ENCODE measurements around the gene SLC39A13. TPM values are rescaled to one million over a fixed set of nuclear protein-coding genes. Genes with fewer than 3 reads are reported as not detected.

Gene SLC39A13
- total and polyA plus RNA-seq, 2 experiments from 2014 or later, result 175 to 189 TPM

- H3K27me3 ChIP-seq (replicated peaks; ENCODE audit: insufficient read depth), result no peaks in the 10 kb centered on the region
- no peaks in the 10 kb centered on the region for H3F3A ChIP-seq (ENCODE audit: insufficient read depth)
- no peaks in the 10 kb centered on the region for H4K20me1 ChIP-seq (ENCODE audit: insufficient read depth)
- DNase-seq, result no peak
- H3K9me2 ChIP-seq (ENCODE audit: insufficient read depth), result no peaks in the 10 kb centered on the region
- no peak overlapping the region for H2AFZ ChIP-seq
- H3K9me3 ChIP-seq (ENCODE audit: low read depth), result no peaks in the 10 kb centered on the region
- no peaks in the 10 kb centered on the region for H3K79me2 ChIP-seq (ENCODE audit: insufficient read depth)
- H3K27ac ChIP-seq, result no peak overlapping the region
- no peak overlapping the region for H3K9ac ChIP-seq
- H3K4me2 ChIP-seq (ENCODE audit: unreplicated experiment), result no peak overlapping the region
- in situ Hi-C loops (cut with MboI), result no loop called here
- no peaks in the 10 kb centered on the region for H3K36me3 ChIP-seq (ENCODE audit: low read depth)
- TF ChIP-seq EZH2 (IDR thresholded peaks at IDR 0.05; ENCODE audit: insufficient read depth, poor library complexity, severe bottlenecking) (no peak), EZH2phosphoT487 (IDR thresholded peaks at IDR 0.05; ENCODE audit: insufficient read depth, low read depth) (no peak)
- H3K4me3 ChIP-seq, result no peak overlapping the region
- 85 to 86% methylated on average over 10 to 17 of the region's 17 CpGs for WGBS, 2 experiments (ENCODE audit: low coverage in 1 of 2, low lambda C conversion rate in 2 of 2, missing lambda C conversion rate in 2 of 2)
- no peaks in the 10 kb centered on the region; the same call in 1 of the 2 replicates for H3K4me1 ChIP-seq (ENCODE audit: insufficient read depth)
Measured at GRCh38 chr11:47389577-47390421, 18.6 kb upstream of the SLC39A13 start.

DNA sequence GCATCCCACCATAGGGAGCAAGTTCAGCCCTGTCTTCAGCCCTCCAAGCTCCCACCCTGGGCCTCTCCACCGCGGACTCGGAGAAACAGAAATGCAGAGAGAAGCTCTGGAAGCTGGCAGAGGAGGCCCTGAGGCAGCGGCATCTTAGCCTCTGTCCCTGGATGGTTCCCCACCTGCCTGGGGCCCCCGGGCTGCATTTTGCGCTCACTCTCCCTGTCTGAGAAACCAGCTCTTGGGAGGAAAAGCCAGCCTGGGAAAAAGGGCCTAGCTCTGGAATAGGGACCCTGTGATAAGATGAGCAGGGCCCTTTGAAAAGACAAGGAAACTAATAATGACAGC is 18.0 kb upstream of the SLC39A13 start:
- in situ Hi-C loops (cut with MboI), result no loop called here
- Histone ChIP-seq H4K20me1 (ENCODE audit: insufficient read depth) (no peaks in the 10 kb centered on the region), H3K79me2 (ENCODE audit: insufficient read depth) (no peaks in the 10 kb centered on the region), H3K4me2 (ENCODE audit: unreplicated experiment) (no peak overlapping the region), H3K9ac (no peak overlapping the region), H3K36me3 (ENCODE audit: low read depth) (no peaks in the 10 kb centered on the region), H3F3A (ENCODE audit: insufficient read depth) (no peaks in the 10 kb centered on the region), H3K9me2 (ENCODE audit: insufficient read depth) (no peaks in the 10 kb centered on the region), H3K27ac (no peak overlapping the region), H3K4me1 (ENCODE audit: insufficient read depth) (no peaks in the 10 kb centered on the region; the same call in 1 of the 2 replicates), H3K9me3 (ENCODE audit: low read depth) (no peaks in the 10 kb centered on the region), H3K27me3 (replicated peaks; ENCODE audit: insufficient read depth) (no peaks in the 10 kb centered on the region), H2AFZ (no peak overlapping the region), H3K4me3 (no peak overlapping the region)
- DNase-seq, result no peak
- WGBS, 2 experiments (ENCODE audit: low coverage in 1 of 2, low lambda C conversion rate in 2 of 2, missing lambda C conversion rate in 2 of 2), result 90 to 94% methylated on average over 6 of the region's 6 CpGs
- TF ChIP-seq EZH2 (IDR thresholded peaks at IDR 0.05; ENCODE audit: insufficient read depth, poor library complexity, severe bottlenecking) (no peak), EZH2phosphoT487 (IDR thresholded peaks at IDR 0.05; ENCODE audit: insufficient read depth, low read depth) (no peak)

DNA sequence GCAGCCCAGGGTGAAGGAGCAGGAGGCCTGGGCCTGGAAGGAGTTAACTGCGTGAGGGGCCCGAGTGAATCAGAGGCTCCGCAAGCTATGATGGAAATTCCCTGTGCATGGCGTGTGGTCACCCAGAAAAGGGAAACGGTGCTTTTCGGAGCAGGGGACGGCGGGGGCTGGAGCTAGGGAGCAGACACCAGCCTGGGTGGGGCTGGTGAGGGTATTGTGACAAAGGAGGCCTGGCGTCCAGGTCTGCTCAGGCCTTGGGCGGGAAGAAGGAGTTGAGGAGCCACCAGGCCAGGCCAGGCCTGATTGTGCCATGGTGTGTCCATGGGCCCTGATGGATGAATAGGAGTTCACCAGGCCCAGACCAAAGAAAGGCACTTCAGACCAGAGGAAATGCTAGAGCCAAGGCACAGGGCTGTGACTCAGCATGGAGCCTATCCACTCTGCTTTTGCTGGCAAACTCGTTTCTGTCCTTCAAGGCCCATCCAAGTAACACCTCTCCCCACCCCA is 17.3 kb upstream of the SLC39A13 start:
- Histone ChIP-seq H3K9me2 (ENCODE audit: insufficient read depth) (no peaks in the 10 kb centered on the region), H3K4me1 (ENCODE audit: insufficient read depth) (no peaks in the 10 kb centered on the region; the same call in 1 of the 2 replicates), H3K79me2 (ENCODE audit: insufficient read depth) (no peaks in the 10 kb centered on the region), H2AFZ (no peak overlapping the region), H3F3A (ENCODE audit: insufficient read depth) (no peaks in the 10 kb centered on the region), H3K27ac (no peak overlapping the region), H3K4me3 (no peak overlapping the region), H3K9ac (no peak overlapping the region), H3K27me3 (replicated peaks; ENCODE audit: insufficient read depth) (no peaks in the 10 kb centered on the region), H3K4me2 (ENCODE audit: unreplicated experiment) (no peak overlapping the region), H3K9me3 (ENCODE audit: low read depth) (no peaks in the 10 kb centered on the region), H4K20me1 (ENCODE audit: insufficient read depth) (no peaks in the 10 kb centered on the region), H3K36me3 (ENCODE audit: low read depth) (no peaks in the 10 kb centered on the region)
- TF ChIP-seq EZH2phosphoT487 (IDR thresholded peaks at IDR 0.05; ENCODE audit: insufficient read depth, low read depth) (no peak), EZH2 (IDR thresholded peaks at IDR 0.05; ENCODE audit: insufficient read depth, poor library complexity, severe bottlenecking) (no peak)
- 80 to 83% methylated on average over 9 to 11 of the region's 11 CpGs for WGBS, 2 experiments (ENCODE audit: low coverage in 1 of 2, low lambda C conversion rate in 2 of 2, missing lambda C conversion rate in 2 of 2)
- in situ Hi-C loops (cut with MboI), result no loop called here
- DNase-seq, result no peak

DNA sequence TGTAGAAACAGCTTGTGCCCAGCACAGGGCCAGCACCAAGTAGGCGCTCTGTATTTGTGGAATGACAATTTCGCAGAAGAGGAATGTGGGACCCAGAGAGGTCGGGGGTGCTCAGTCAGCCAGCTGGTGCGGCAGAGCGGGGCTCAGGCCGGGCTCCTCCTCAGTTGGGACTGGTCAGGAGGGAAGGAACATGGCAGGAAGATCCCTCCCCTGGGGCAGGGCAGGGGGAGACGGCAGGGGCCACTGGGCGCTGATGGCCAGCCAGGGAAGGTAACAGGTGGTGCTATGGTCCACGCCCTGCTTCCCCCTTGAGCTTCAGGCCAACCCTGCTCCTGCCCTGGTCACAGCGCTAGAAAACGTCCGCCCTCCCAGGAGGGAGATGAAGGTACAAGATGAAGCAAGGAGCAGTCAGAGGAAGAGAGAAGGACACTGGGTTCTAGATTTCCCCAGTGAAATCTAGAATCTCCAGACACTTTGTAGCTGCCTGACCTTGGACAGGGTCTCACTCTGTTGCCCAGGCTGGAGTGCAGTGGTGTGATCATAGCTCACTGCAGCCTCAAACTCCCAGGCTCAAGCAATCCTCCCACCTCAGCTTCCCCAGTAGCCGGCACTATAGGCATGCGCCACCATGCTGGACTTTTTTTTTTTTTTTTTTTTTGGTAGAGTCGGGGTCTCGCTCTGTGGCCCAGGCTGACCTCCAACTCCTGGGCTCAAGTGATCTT is 16.5 kb upstream of the SLC39A13 start:
- Histone ChIP-seq H3K4me1 (ENCODE audit: insufficient read depth) (no peaks in the 10 kb centered on the region; the same call in 1 of the 2 replicates), H2AFZ (no peak overlapping the region), H3K27ac (no peak overlapping the region), H3K4me2 (ENCODE audit: unreplicated experiment) (no peak overlapping the region), H4K20me1 (ENCODE audit: insufficient read depth) (no peaks in the 10 kb centered on the region), H3K4me3 (no peak overlapping the region), H3K27me3 (replicated peaks; ENCODE audit: insufficient read depth) (no peaks in the 10 kb centered on the region), H3K36me3 (ENCODE audit: low read depth) (no peaks in the 10 kb centered on the region), H3F3A (ENCODE audit: insufficient read depth) (no peaks in the 10 kb centered on the region), H3K9me2 (ENCODE audit: insufficient read depth) (no peaks in the 10 kb centered on the region), H3K9me3 (ENCODE audit: low read depth) (no peaks in the 10 kb centered on the region), H3K9ac (no peak overlapping the region), H3K79me2 (ENCODE audit: insufficient read depth) (no peaks in the 10 kb centered on the region)
- in situ Hi-C loops (cut with MboI), result no loop called here
- TF ChIP-seq EZH2phosphoT487 (IDR thresholded peaks at IDR 0.05; ENCODE audit: insufficient read depth, low read depth) (no peak), EZH2 (IDR thresholded peaks at IDR 0.05; ENCODE audit: insufficient read depth, poor library complexity, severe bottlenecking) (no peak)
- no peak for DNase-seq
- WGBS, 2 experiments (ENCODE audit: low coverage in 1 of 2, low lambda C conversion rate in 2 of 2, missing lambda C conversion rate in 2 of 2), result 96 to 98% methylated on average over 15 to 16 of the region's 16 CpGs

Measured in GM23248 (cell line).